GM13977 (cell line): ENCODE data around the gene GPATCH11.

Source experiments
- DNase-seq: peaks from one replicate; pipeline ENCODE4 v3.0.0; 2012; ENCODE audit warnings: low spot score
- in situ Hi-C: fragments of 300-500 bp; cut with MboI; formaldehyde crosslinking; loops from one replicate; pipeline ENCODE4 v1.12.0; 2022; ENCODE audit warnings: low sequenced_read_pairs, low pct_unique_long_range_greater_than_20kb, mixed read lengths, inconsistent platforms; ENCODE audit not compliant: unreplicated experiment
- TF ChIP-seq, protein P1 (sequence below): IDR thresholded peaks from 2 replicates; pipeline ENCODE4 v1.5.1; 2012; ENCODE audit warnings: mild to moderate bottlenecking, control low read depth; ENCODE audit not compliant: insufficient read depth; ENCODE audit errors: extremely low read depth, missing control alignments

GPATCH11 gene

DNA sequence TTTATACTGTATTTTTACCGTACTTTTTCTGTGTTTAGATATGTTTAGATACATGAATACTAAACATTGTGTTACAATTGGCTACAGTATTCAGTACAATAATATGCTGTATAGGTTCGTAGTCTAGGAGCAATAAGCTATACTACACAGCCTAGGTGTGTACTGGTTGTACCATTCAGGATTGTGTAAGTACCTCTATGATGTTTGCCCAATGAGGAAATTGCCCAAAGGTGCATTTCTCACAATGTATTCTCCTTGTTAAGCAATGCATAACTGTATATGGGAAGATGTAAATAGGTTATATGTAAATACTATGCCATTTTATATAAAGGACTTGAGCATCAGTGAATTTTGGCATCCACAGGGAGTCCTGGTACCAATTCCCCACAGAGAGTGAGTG is 61.7 kb downstream of the GPATCH11 start:
- no peak for DNase-seq
- TF ChIP-seq, protein P1, sequence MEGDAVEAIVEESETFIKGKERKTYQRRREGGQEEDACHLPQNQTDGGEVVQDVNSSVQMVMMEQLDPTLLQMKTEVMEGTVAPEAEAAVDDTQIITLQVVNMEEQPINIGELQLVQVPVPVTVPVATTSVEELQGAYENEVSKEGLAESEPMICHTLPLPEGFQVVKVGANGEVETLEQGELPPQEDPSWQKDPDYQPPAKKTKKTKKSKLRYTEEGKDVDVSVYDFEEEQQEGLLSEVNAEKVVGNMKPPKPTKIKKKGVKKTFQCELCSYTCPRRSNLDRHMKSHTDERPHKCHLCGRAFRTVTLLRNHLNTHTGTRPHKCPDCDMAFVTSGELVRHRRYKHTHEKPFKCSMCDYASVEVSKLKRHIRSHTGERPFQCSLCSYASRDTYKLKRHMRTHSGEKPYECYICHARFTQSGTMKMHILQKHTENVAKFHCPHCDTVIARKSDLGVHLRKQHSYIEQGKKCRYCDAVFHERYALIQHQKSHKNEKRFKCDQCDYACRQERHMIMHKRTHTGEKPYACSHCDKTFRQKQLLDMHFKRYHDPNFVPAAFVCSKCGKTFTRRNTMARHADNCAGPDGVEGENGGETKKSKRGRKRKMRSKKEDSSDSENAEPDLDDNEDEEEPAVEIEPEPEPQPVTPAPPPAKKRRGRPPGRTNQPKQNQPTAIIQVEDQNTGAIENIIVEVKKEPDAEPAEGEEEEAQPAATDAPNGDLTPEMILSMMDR, result no peak
- in situ Hi-C loops, result no loop called here

GRCh38 chr2:37148325-37148724 is 64.0 kb downstream of the GPATCH11 start:
- DNase-seq, result no peak
- in situ Hi-C loops, result no loop called here
- TF ChIP-seq, protein P1, result no peak
